NCI-H2227 (cell line): Measurements from ENCODE around the gene PRXL2A.
"Not testable (repeated sequence)": the region's sequence is repeated elsewhere in the genome, so short reads cannot be mapped to it uniquely, and the experiment has no call there.

ENCODE experiments used
- DNase-seq: peaks from one replicate; lab custom pipeline; 2025; ENCODE audit not compliant: unreplicated experiment; lab: John Stamatoyannopoulos, UW

Gene PRXL2A

GRCh38 chr10:80408242-80409101 lies at the start of gene PRXL2A:
Gene PRXL2A (plus strand): TSS chr10:80408551. CDS start chr10:80420468, 11,917 bp downstream.
- DNase-seq: peak; percentile 87

- DNase-seq: not testable (repeated sequence)
Observed at GRCh38 chr10:80358925-80359324, 49.4 kb upstream of the PRXL2A start.

- DNase-seq: no peak
Observed at GRCh38 chr10:80359644-80360043, 48.7 kb upstream of the PRXL2A start.

- no peak for DNase-seq
Observed at GRCh38 chr10:80365510-80365909, 42.8 kb upstream of the PRXL2A start.

- no peak for DNase-seq
Observed at GRCh38 chr10:80371467-80371866, 36.9 kb upstream of the PRXL2A start.

- no peak for DNase-seq
Observed at GRCh38 chr10:80372675-80373074, 35.7 kb upstream of the PRXL2A start.

GRCh38 chr10:80373502-80373901 lies 34.8 kb upstream of the PRXL2A start:
- DNase-seq: no peak

- no peak for DNase-seq
Observed at GRCh38 chr10:80379701-80380100, 28.6 kb upstream of the PRXL2A start.

GRCh38 chr10:80380185-80380584 lies 28.2 kb upstream of the PRXL2A start:
- DNase-seq: no peak

- DNase-seq: peak; percentile 37
Observed at GRCh38 chr10:80382989-80383388, 25.4 kb upstream of the PRXL2A start.

GRCh38 chr10:80390740-80391139 lies 17.6 kb upstream of the PRXL2A start:
- DNase-seq: no peak

GRCh38 chr10:80392250-80392649 lies 16.1 kb upstream of the PRXL2A start:
- DNase-seq: no peak

GRCh38 chr10:80394358-80394916 lies 13.9 kb upstream of the PRXL2A start:
- no peak for DNase-seq

GRCh38 chr10:80397014-80397413 lies 11.3 kb upstream of the PRXL2A start:
- no peak for DNase-seq

GRCh38 chr10:80400136-80400804 lies 8.1 kb upstream of the PRXL2A start:
- DNase-seq: no peak

- no peak for DNase-seq
Observed at GRCh38 chr10:80405035-80405434, 3.3 kb upstream of the PRXL2A start.

- no peak for DNase-seq
Observed at GRCh38 chr10:80405626-80406025, 2.7 kb upstream of the PRXL2A start.

GRCh38 chr10:80406204-80406603 lies 2.1 kb upstream of the PRXL2A start:
- no peak for DNase-seq

GRCh38 chr10:80407812-80408241 lies 524 bp upstream of the PRXL2A start:
- DNase-seq: peak; percentile 56

GRCh38 chr10:80409121-80409520 lies 770 bp downstream of the PRXL2A start:
- no peak for DNase-seq

- no peak for DNase-seq
Observed at GRCh38 chr10:80410122-80410521, 1.8 kb downstream of the PRXL2A start.

GRCh38 chr10:80410578-80411145 lies 2.3 kb downstream of the PRXL2A start:
- no peak for DNase-seq
